ENCODE data around the gene EMILIN2. TPM values are rescaled to one million over a fixed set of nuclear protein-coding genes. Genes with fewer than 3 reads are reported as not detected.

Gene EMILIN2
- total RNA-seq, 1 experiment from 2014 or later: 2.3 TPM

DNA sequence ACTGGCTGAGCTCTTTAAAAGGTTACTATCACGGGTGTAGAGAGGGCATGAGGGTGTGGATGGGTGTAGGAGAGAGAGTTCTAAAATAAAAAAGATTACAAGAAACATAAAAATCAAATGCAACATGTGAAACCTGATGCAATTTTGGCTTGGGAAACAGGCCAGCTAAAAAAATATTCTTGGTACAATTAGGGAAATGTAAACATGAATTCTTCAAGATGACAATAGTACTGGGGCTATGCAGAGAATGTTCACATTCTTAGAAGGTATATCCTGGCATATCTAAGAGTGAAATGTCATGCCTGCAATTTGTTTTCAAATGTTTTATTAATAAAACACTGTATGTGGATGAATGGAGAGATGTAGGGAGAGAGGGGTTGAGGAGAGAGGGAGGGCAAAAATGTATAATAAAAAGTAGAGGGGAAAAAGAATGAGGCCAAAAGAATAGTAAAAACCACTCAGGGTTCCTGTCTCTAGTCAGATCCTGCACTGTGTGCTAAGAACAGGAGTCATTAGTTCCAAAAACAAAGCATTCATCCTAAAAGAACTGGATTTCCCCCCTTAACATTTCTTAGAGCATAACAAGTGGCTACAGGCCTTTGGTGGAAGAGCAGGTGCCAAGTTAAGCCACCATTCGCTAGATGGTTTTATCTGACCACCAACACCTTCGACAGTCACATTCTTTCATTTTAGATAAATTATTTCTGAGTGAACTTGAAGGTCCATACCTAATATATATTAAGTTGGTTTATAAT, 88.8 kb downstream of the EMILIN2 start:
- Histone ChIP-seq H3K27ac (ENCODE audit: low read length) (no peak overlapping the region), H3K4me3 (ENCODE audit: low read length) (no peak overlapping the region), H3K9ac (ENCODE audit: low read length) (no peak overlapping the region), H3K9me3 (ENCODE audit: low read length) (no peaks in the 10 kb centered on the region), H3K4me1 (ENCODE audit: low read length) (peaks cover 5% of the 10 kb centered on the region), H3K4me2 (ENCODE audit: low read depth, low read length, poor library complexity, severe bottlenecking) (no peak overlapping the region), H3K9me2 (replicated peaks; ENCODE audit: insufficient read depth, low read length) (no peaks in the 10 kb centered on the region), H3K36me3 (ENCODE audit: insufficient read depth, low read length) (no peaks in the 10 kb centered on the region; the same call in 1 of the 2 replicates), H4K20me1 (ENCODE audit: insufficient read depth, low read depth, low read length) (no peaks in the 10 kb centered on the region), H2AFZ (ENCODE audit: low read length) (no peak overlapping the region), H3K79me2 (ENCODE audit: low read length) (no peaks in the 10 kb centered on the region), H3K27me3 (ENCODE audit: low read length) (no peaks in the 10 kb centered on the region)
- no peak for DNase-seq

DNA sequence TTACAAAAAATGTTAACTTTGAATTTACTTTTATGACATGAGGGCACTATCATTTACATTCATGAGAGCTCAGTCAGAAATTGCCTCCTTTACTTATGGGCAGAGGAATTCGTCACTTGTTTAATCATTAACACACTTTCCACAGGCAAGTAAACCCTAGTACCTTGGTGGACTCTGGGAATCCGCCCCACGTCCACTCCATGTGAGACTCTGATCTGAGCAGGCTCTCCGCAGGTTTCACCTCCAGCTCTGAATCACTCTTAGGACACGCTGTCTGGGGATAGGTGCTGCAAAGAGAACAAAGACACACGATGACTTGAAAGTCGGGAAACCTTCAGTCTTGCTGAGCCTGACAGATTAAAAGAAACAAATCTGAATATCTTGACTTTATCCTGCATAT, 92.5 kb downstream of the EMILIN2 start:
- no peaks in the 10 kb centered on the region for H3K36me3 ChIP-seq (ENCODE audit: insufficient read depth, low read length)

GRCh38 chr18:2948038-2948437, 101.2 kb downstream of the EMILIN2 start:
- no peak for DNase-seq
- Histone ChIP-seq H3K4me2 (ENCODE audit: low read depth, low read length, poor library complexity, severe bottlenecking) (no peak overlapping the region), H3K4me1 (ENCODE audit: low read length) (no peaks in the 10 kb centered on the region), H3K9ac (ENCODE audit: low read length) (no peak overlapping the region), H3K36me3 (ENCODE audit: insufficient read depth, low read length) (no peaks in the 10 kb centered on the region), H3K4me3 (ENCODE audit: low read length) (no peak overlapping the region), H3K9me3 (ENCODE audit: low read length) (no peaks in the 10 kb centered on the region), H3K27ac (ENCODE audit: low read length) (no peak overlapping the region), H3K27me3 (ENCODE audit: low read length) (no peaks in the 10 kb centered on the region), H3K9me2 (replicated peaks; ENCODE audit: insufficient read depth, low read length) (no peaks in the 10 kb centered on the region), H2AFZ (ENCODE audit: low read length) (no peak overlapping the region), H3K79me2 (ENCODE audit: low read length) (no peaks in the 10 kb centered on the region), H4K20me1 (ENCODE audit: insufficient read depth, low read depth, low read length) (no peaks in the 10 kb centered on the region)

More for the DNA sequence above, 92.5 kb downstream of the EMILIN2 start:
- no peak for DNase-seq
- H3K4me1 ChIP-seq (ENCODE audit: low read length): no peaks in the 10 kb centered on the region
- no peaks in the 10 kb centered on the region for H4K20me1 ChIP-seq (ENCODE audit: insufficient read depth, low read depth, low read length)
- H3K79me2 ChIP-seq (ENCODE audit: low read length): no peaks in the 10 kb centered on the region
- H3K9me3 ChIP-seq (ENCODE audit: low read length): no peaks in the 10 kb centered on the region
- no peaks in the 10 kb centered on the region for H3K9me2 ChIP-seq (replicated peaks; ENCODE audit: insufficient read depth, low read length)
- no peak overlapping the region for H3K27ac ChIP-seq (ENCODE audit: low read length)
- no peaks in the 10 kb centered on the region for H3K27me3 ChIP-seq (ENCODE audit: low read length)
- H3K4me3 ChIP-seq (ENCODE audit: low read length): no peak overlapping the region
- no peak overlapping the region for H3K9ac ChIP-seq (ENCODE audit: low read length)
- no peak overlapping the region for H3K4me2 ChIP-seq (ENCODE audit: low read depth, low read length, poor library complexity, severe bottlenecking)
- no peak overlapping the region for H2AFZ ChIP-seq (ENCODE audit: low read length)

DNA sequence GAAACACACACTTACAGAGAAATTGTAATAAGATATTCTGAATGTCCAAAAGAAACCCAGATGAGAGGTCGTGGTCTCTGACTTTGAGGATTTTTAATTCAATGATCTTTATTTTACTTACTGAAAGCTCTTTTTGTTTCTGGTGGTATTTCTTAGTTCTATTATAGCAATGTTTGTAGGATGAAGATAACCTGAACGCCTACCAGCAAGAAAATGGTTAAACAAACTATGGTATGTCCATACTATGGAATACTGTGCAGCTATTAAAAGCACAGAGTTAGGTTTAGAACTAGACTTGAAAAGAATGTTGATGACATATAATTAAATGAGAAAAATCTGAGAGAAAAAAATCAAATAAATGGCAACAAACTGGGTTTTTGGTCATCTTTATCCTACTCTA, 105.8 kb downstream of the EMILIN2 start:
- Histone ChIP-seq H3K27ac (ENCODE audit: low read length) (no peak overlapping the region), H3K4me3 (ENCODE audit: low read length) (no peak overlapping the region), H3K4me2 (ENCODE audit: low read depth, low read length, poor library complexity, severe bottlenecking) (no peak overlapping the region), H3K79me2 (ENCODE audit: low read length) (no peaks in the 10 kb centered on the region), H3K36me3 (ENCODE audit: insufficient read depth, low read length) (no peaks in the 10 kb centered on the region), H3K9me2 (replicated peaks; ENCODE audit: insufficient read depth, low read length) (no peaks in the 10 kb centered on the region), H3K9me3 (ENCODE audit: low read length) (no peaks in the 10 kb centered on the region), H2AFZ (ENCODE audit: low read length) (no peak overlapping the region), H3K27me3 (ENCODE audit: low read length) (no peaks in the 10 kb centered on the region), H3K9ac (ENCODE audit: low read length) (no peak overlapping the region), H4K20me1 (ENCODE audit: insufficient read depth, low read depth, low read length) (no peaks in the 10 kb centered on the region), H3K4me1 (ENCODE audit: low read length) (peaks cover 14% of the 10 kb centered on the region)
- no peak for DNase-seq

GRCh38 chr18:2953935-2954653, 107.3 kb downstream of the EMILIN2 start:
- H3K9me3 ChIP-seq (ENCODE audit: low read length): no peaks in the 10 kb centered on the region
- no peaks in the 10 kb centered on the region for H3K79me2 ChIP-seq (ENCODE audit: low read length)
- H3K9ac ChIP-seq (ENCODE audit: low read length): no peak overlapping the region
- H3K27me3 ChIP-seq (ENCODE audit: low read length): no peaks in the 10 kb centered on the region
- H3K4me2 ChIP-seq (ENCODE audit: low read depth, low read length, poor library complexity, severe bottlenecking): no peak overlapping the region
- no peaks in the 10 kb centered on the region for H4K20me1 ChIP-seq (ENCODE audit: insufficient read depth, low read depth, low read length)
- no peak overlapping the region for H3K27ac ChIP-seq (ENCODE audit: low read length)
- no peaks in the 10 kb centered on the region for H3K36me3 ChIP-seq (ENCODE audit: insufficient read depth, low read length)
- H2AFZ ChIP-seq (ENCODE audit: low read length): no peak overlapping the region
- no peaks in the 10 kb centered on the region for H3K9me2 ChIP-seq (replicated peaks; ENCODE audit: insufficient read depth, low read length)
- H3K4me3 ChIP-seq (ENCODE audit: low read length): no peak overlapping the region
- no peak for DNase-seq
- peaks cover 27% of the 10 kb centered on the region for H3K4me1 ChIP-seq (ENCODE audit: low read length)

- Histone ChIP-seq H4K20me1 (ENCODE audit: insufficient read depth, low read depth, low read length) (no peaks in the 10 kb centered on the region), H3K79me2 (ENCODE audit: low read length) (no peaks in the 10 kb centered on the region), H3K4me2 (ENCODE audit: low read depth, low read length, poor library complexity, severe bottlenecking) (no peak overlapping the region), H2AFZ (ENCODE audit: low read length) (no peak overlapping the region), H3K9me3 (ENCODE audit: low read length) (no peaks in the 10 kb centered on the region), H3K36me3 (ENCODE audit: insufficient read depth, low read length) (no peaks in the 10 kb centered on the region), H3K27ac (ENCODE audit: low read length) (no peak overlapping the region), H3K4me1 (ENCODE audit: low read length) (peaks cover 33% of the 10 kb centered on the region), H3K27me3 (ENCODE audit: low read length) (no peaks in the 10 kb centered on the region), H3K9ac (ENCODE audit: low read length) (no peak overlapping the region), H3K9me2 (replicated peaks; ENCODE audit: insufficient read depth, low read length) (no peaks in the 10 kb centered on the region), H3K4me3 (ENCODE audit: low read length) (no peak overlapping the region)
- DNase-seq: no peak
Measured at GRCh38 chr18:2954869-2955645, 108.3 kb downstream of the EMILIN2 start.

- H3K36me3 ChIP-seq (ENCODE audit: insufficient read depth, low read length): no peaks in the 10 kb centered on the region
- no peak for DNase-seq
- H3K27me3 ChIP-seq (ENCODE audit: low read length): no peaks in the 10 kb centered on the region
- no peaks in the 10 kb centered on the region for H3K9me3 ChIP-seq (ENCODE audit: low read length)
- no peak overlapping the region for H3K4me3 ChIP-seq (ENCODE audit: low read length)
- H3K27ac ChIP-seq (ENCODE audit: low read length): no peak overlapping the region
- H3K4me2 ChIP-seq (ENCODE audit: low read depth, low read length, poor library complexity, severe bottlenecking): no peak overlapping the region
- no peaks in the 10 kb centered on the region for H3K9me2 ChIP-seq (replicated peaks; ENCODE audit: insufficient read depth, low read length)
- H4K20me1 ChIP-seq (ENCODE audit: insufficient read depth, low read depth, low read length): no peaks in the 10 kb centered on the region
- no peak overlapping the region for H2AFZ ChIP-seq (ENCODE audit: low read length)
- no peaks in the 10 kb centered on the region for H3K79me2 ChIP-seq (ENCODE audit: low read length)
- no peak overlapping the region for H3K9ac ChIP-seq (ENCODE audit: low read length)
- peaks cover 43% of the 10 kb centered on the region for H3K4me1 ChIP-seq (ENCODE audit: low read length)
Measured at GRCh38 chr18:2956056-2956455, 109.2 kb downstream of the EMILIN2 start.

DNA sequence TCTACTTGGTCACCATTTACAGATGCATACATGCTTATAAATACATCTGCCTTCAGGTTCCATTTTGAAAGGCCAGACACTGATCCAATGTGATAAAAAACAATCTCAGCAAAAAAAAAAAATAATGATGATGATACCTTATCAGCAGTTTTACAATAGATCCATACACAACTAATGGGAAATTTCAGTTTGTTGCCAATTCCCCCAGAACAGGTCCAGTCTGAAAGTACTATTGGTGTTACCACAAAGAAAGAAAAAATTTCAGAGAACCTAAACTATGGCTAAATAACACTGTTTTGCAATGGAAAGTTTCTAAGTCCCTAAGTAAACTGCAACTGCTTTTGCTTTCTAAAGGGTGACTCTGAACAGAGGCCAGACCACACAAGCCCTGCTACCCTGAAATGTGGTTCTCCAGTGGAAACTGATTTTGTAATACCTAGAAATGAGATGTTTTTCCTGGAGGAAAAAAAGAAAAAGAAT, 112.1 kb downstream of the EMILIN2 start:
- Histone ChIP-seq H2AFZ (ENCODE audit: low read length) (no peak overlapping the region), H3K79me2 (ENCODE audit: low read length) (no peaks in the 10 kb centered on the region; the same call in 1 of the 2 replicates), H3K27ac (ENCODE audit: low read length) (no peak overlapping the region), H4K20me1 (ENCODE audit: insufficient read depth, low read depth, low read length) (no peaks in the 10 kb centered on the region), H3K36me3 (ENCODE audit: insufficient read depth, low read length) (no peaks in the 10 kb centered on the region), H3K9ac (ENCODE audit: low read length) (no peak overlapping the region), H3K27me3 (ENCODE audit: low read length) (no peaks in the 10 kb centered on the region), H3K4me3 (ENCODE audit: low read length) (no peak overlapping the region), H3K9me3 (ENCODE audit: low read length) (no peaks in the 10 kb centered on the region), H3K4me1 (ENCODE audit: low read length) (peaks cover 69% of the 10 kb centered on the region), H3K4me2 (ENCODE audit: low read depth, low read length, poor library complexity, severe bottlenecking) (no peak overlapping the region), H3K9me2 (replicated peaks; ENCODE audit: insufficient read depth, low read length) (no peaks in the 10 kb centered on the region)
- DNase-seq: no peak

Data from Karpas-422 (cell line).